GM23338 (cell line): Measurements from ENCODE around the gene HIVEP3. TPM values are rescaled to one million over a fixed set of nuclear protein-coding genes. Genes with fewer than 3 reads are reported as not detected.

Experiments
- ATAC-seq: fragments of 200-7000 bp; cut with Tn5 transposase; 3 replicates; pipeline ENCODE4 v1.9.1; 2020
- DNase-seq: peaks from one replicate; pipeline ENCODE4 v3.0.0-alpha.2; 2015; ENCODE audit warnings: low spot score
- H2AFZ ChIP-seq: fragments of 200-600 bp; sonication (generic); 2 replicates; pipeline ENCODE4 v1.8.0; 2016; ENCODE audit warnings: antibody characterized with exemption, mild to moderate bottlenecking, moderate library complexity
- H3F3A ChIP-seq: fragments of 200-600 bp; sonication (generic); replicated peaks from 2 replicates; pipeline ENCODE4 v1.8.0; 2017; ENCODE audit warnings: antibody characterized with exemption, mixed run types, low read depth
- H3K27ac ChIP-seq: fragments of 200-600 bp; sonication (generic); 2 replicates; pipeline ENCODE4 v1.6.1; 2016; ENCODE audit warnings: low read depth
- H3K27me3 ChIP-seq: fragments of 200-600 bp; sonication (generic); 2 replicates; pipeline ENCODE4 v1.8.0; 2016; ENCODE audit warnings: mild to moderate bottlenecking, mixed run types, moderate library complexity; ENCODE audit not compliant: insufficient read depth
- H3K36me3 ChIP-seq: fragments of 200-600 bp; sonication (generic); 2 replicates; pipeline ENCODE4 v1.8.0; 2016; ENCODE audit warnings: mild to moderate bottlenecking; ENCODE audit not compliant: insufficient read depth
- H3K4me1 ChIP-seq: fragments of 200-600 bp; sonication (generic); 2 replicates; pipeline ENCODE4 v1.8.0; 2016; ENCODE audit warnings: mild to moderate bottlenecking, moderate library complexity; ENCODE audit not compliant: insufficient read depth
- H3K4me2 ChIP-seq: fragments of 200-600 bp; sonication (generic); 2 replicates; pipeline ENCODE4 v1.7.1; 2017; ENCODE audit warnings: mixed run types
- H3K4me3 ChIP-seq: fragments of 200-600 bp; sonication (generic); 2 replicates; pipeline ENCODE4 v1.6.1; 2016; ENCODE audit warnings: mixed run types
- H3K79me2 ChIP-seq: fragments of 200-600 bp; sonication (generic); replicated peaks from 2 replicates; pipeline ENCODE4 v1.8.0; 2017; ENCODE audit warnings: mild to moderate bottlenecking; ENCODE audit not compliant: insufficient read depth
- H3K9me2 ChIP-seq: fragments of 200-600 bp; sonication (generic); 2 replicates; pipeline ENCODE4 v1.8.0; 2017; ENCODE audit not compliant: insufficient read depth
- H4K20me1 ChIP-seq: fragments of 200-600 bp; sonication (generic); replicated peaks from 2 replicates; pipeline ENCODE4 v1.8.0; 2017; ENCODE audit warnings: mild to moderate bottlenecking; ENCODE audit not compliant: insufficient read depth
- H3K27ac Mint-ChIP-seq: 2 replicates; pipeline ENCODE4 v1.8.0; 2020; ENCODE audit warnings: inconsistent platforms, mild to moderate bottlenecking, moderate library complexity, mixed read lengths
- H3K27me3 Mint-ChIP-seq: 3 replicates; pipeline ENCODE4 v1.8.0; 2022; ENCODE audit warnings: low read depth, mild to moderate bottlenecking, moderate library complexity, mixed read lengths, inconsistent platforms; ENCODE audit not compliant: insufficient read depth, poor library complexity
- H3K36me3 Mint-ChIP-seq: 3 replicates; pipeline ENCODE4 v1.8.0; 2021; ENCODE audit warnings: low read depth, mild to moderate bottlenecking, inconsistent platforms, moderate library complexity, mixed read lengths
- H3K4me1 Mint-ChIP-seq: 3 replicates; pipeline ENCODE4 v1.8.0; 2020; ENCODE audit warnings: mild to moderate bottlenecking, inconsistent platforms, mixed read lengths
- H3K4me3 Mint-ChIP-seq: 3 replicates; pipeline ENCODE4 v1.8.0; 2021; ENCODE audit warnings: moderate library complexity, mild to moderate bottlenecking, inconsistent platforms, mixed read lengths
- H3K9me3 Mint-ChIP-seq: 3 replicates; pipeline ENCODE4 v1.8.0; 2020; ENCODE audit warnings: moderate library complexity, mild to moderate bottlenecking, inconsistent platforms, mixed read lengths
- CREB1 ChIP-seq: fragments of 250-450 bp; sonication (Bioruptor Pico); IDR thresholded peaks from 2 replicates; pipeline ENCODE4 v1.5.0; 2020; ENCODE audit warnings: low read depth, mild to moderate bottlenecking, moderate library complexity
- EZH2 ChIP-seq: fragments of 200-600 bp; sonication (generic); IDR thresholded peaks from one replicate; pipeline ENCODE4 v1.8.0; 2017; ENCODE audit warnings: antibody characterized with exemption, mild to moderate bottlenecking, low read depth; ENCODE audit not compliant: unreplicated experiment
- EZH2phosphoT487 ChIP-seq: fragments of 200-600 bp; sonication (generic); IDR thresholded peaks from one replicate; pipeline ENCODE4 v1.8.1; 2018; ENCODE audit warnings: antibody characterized with exemption; ENCODE audit not compliant: unreplicated experiment
- JUNB ChIP-seq: IDR thresholded peaks from one replicate; pipeline ENCODE4 v1.6.1; 2016; ENCODE audit warnings: antibody characterized with exemption; ENCODE audit not compliant: unreplicated experiment
- NANOG ChIP-seq: IDR thresholded peaks from 2 replicates; pipeline ENCODE4 v1.6.1; 2016; ENCODE audit warnings: antibody characterized with exemption, borderline replicate concordance
- POLR2AphosphoS5 ChIP-seq: IDR thresholded peaks from 2 replicates; pipeline ENCODE4 v1.6.1; 2016; ENCODE audit warnings: antibody characterized with exemption, low read depth
- STAT1 ChIP-seq: IDR thresholded peaks from one replicate; pipeline ENCODE4 v1.6.1; 2016; ENCODE audit warnings: antibody characterized with exemption; ENCODE audit not compliant: unreplicated experiment
- ZNF114 ChIP-seq: fragments of 250-450 bp; sonication (Bioruptor Pico); IDR thresholded peaks from 2 replicates; pipeline ENCODE4 v1.5.0; 2020; ENCODE audit warnings: mild to moderate bottlenecking, moderate library complexity
- ZNF331 ChIP-seq: fragments of 250-450 bp; sonication (Bioruptor Pico); IDR thresholded peaks from 2 replicates; pipeline ENCODE4 v1.5.0; 2020; ENCODE audit warnings: low read depth, mild to moderate bottlenecking, moderate library complexity
- polyA plus RNA-seq: library from polyadenylated mRNA; unstranded; fragments of >200 nt; fragmentation: Nextera tagmentation; extraction: Ambion mirVana; gene quantifications from 2 replicates; pipeline ENCODE4 v1.2.1, GENCODE V29; 2016
- total RNA-seq: library from RNA; depleted of rRNA; stranded (reverse); fragments of >200 nt; shearing (Covaris generic); gene quantifications from 2 replicates; pipeline ENCODE4 v1.2.3, GENCODE V29; 2014
- TF ChIP-seq, protein P1 (sequence below): IDR thresholded peaks from one replicate; pipeline ENCODE4 v1.6.1; 2018; ENCODE audit warnings: antibody characterized with exemption; ENCODE audit not compliant: unreplicated experiment
- TF ChIP-seq, protein P2 (sequence below): IDR thresholded peaks from 2 replicates; pipeline ENCODE4 v1.6.1; 2016; ENCODE audit warnings: antibody characterized with exemption
- TF ChIP-seq, protein P3 (sequence below), 2 experiments: fragments of 200-600 bp in 1 of 2; sonication (generic) in 1 of 2; conservative IDR thresholded peaks; 2 replicates each; pipeline versions ENCODE4 v1.5.1 to v1.6.1; 2016 to 2017; ENCODE audit warnings: antibody characterized with exemption in 2 of 2, low read depth in 2 of 2, mild to moderate bottlenecking in 2 of 2, moderate library complexity in 1 of 2
- TF ChIP-seq, protein P4 (sequence below): fragments of 250-450 bp; sonication (Bioruptor Pico); IDR thresholded peaks from 2 replicates; pipeline ENCODE4 v1.5.0; 2020; ENCODE audit warnings: mild to moderate bottlenecking, moderate library complexity

HIVEP3 gene
- total and polyA plus RNA-seq, 2 experiments from 2014 or later, result 0.14 to 0.24 TPM

DNA sequence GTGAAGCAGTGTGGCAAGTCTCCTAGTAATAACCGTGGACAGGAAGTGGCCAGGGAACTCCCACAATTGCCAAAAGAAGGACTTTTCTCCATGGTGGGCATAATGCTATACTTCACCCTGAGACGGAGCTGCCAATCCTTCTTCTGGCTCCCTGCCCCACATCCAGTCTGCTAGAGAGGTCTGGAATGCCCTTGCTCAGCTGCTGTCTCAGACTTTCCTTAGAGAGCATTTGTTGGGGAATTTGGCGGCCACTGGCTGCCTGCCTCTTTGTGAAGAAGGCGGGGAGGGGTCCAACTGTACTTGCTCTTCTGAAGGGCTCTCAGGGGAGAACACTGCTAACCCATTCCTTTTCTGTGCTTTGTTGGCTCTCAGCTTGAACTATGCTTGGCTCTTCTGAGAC lies 310.5 kb downstream of the HIVEP3 start:
- H3K4me1 ChIP-seq, result no peaks in the 10 kb centered on the region
- H3K4me3 ChIP-seq, result no peak overlapping the region
- Mint-ChIP-seq H3K27me3 (peaks cover 4% of the 10 kb centered on the region), H3K4me3 (no peak overlapping the region), H3K36me3 (no peaks in the 10 kb centered on the region), H3K4me1 (no peaks in the 10 kb centered on the region), H3K9me3 (no peaks in the 10 kb centered on the region), H3K27ac (no peak overlapping the region)
- no peak for ATAC-seq
- no peak overlapping the region for H3K27ac ChIP-seq
- no peak for DNase-seq
- H3K36me3 ChIP-seq, result no peaks in the 10 kb centered on the region
- H3K4me2 ChIP-seq, result no peak overlapping the region
- H3F3A ChIP-seq, result no peaks in the 10 kb centered on the region
- no peaks in the 10 kb centered on the region for H3K27me3 ChIP-seq
- no peaks in the 10 kb centered on the region for H3K9me2 ChIP-seq
- TF ChIP-seq, protein P1, sequence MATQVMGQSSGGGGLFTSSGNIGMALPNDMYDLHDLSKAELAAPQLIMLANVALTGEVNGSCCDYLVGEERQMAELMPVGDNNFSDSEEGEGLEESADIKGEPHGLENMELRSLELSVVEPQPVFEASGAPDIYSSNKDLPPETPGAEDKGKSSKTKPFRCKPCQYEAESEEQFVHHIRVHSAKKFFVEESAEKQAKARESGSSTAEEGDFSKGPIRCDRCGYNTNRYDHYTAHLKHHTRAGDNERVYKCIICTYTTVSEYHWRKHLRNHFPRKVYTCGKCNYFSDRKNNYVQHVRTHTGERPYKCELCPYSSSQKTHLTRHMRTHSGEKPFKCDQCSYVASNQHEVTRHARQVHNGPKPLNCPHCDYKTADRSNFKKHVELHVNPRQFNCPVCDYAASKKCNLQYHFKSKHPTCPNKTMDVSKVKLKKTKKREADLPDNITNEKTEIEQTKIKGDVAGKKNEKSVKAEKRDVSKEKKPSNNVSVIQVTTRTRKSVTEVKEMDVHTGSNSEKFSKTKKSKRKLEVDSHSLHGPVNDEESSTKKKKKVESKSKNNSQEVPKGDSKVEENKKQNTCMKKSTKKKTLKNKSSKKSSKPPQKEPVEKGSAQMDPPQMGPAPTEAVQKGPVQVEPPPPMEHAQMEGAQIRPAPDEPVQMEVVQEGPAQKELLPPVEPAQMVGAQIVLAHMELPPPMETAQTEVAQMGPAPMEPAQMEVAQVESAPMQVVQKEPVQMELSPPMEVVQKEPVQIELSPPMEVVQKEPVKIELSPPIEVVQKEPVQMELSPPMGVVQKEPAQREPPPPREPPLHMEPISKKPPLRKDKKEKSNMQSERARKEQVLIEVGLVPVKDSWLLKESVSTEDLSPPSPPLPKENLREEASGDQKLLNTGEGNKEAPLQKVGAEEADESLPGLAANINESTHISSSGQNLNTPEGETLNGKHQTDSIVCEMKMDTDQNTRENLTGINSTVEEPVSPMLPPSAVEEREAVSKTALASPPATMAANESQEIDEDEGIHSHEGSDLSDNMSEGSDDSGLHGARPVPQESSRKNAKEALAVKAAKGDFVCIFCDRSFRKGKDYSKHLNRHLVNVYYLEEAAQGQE, result no peak
- TF ChIP-seq POLR2AphosphoS5, result no peak
- no peak for TF ChIP-seq ZNF331 (CRISPR knock-in tag)
- no peak for TF ChIP-seq NANOG
- TF ChIP-seq, protein P2, sequence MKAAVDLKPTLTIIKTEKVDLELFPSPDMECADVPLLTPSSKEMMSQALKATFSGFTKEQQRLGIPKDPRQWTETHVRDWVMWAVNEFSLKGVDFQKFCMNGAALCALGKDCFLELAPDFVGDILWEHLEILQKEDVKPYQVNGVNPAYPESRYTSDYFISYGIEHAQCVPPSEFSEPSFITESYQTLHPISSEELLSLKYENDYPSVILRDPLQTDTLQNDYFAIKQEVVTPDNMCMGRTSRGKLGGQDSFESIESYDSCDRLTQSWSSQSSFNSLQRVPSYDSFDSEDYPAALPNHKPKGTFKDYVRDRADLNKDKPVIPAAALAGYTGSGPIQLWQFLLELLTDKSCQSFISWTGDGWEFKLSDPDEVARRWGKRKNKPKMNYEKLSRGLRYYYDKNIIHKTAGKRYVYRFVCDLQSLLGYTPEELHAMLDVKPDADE, result no peak
- TF ChIP-seq, protein P3, sequence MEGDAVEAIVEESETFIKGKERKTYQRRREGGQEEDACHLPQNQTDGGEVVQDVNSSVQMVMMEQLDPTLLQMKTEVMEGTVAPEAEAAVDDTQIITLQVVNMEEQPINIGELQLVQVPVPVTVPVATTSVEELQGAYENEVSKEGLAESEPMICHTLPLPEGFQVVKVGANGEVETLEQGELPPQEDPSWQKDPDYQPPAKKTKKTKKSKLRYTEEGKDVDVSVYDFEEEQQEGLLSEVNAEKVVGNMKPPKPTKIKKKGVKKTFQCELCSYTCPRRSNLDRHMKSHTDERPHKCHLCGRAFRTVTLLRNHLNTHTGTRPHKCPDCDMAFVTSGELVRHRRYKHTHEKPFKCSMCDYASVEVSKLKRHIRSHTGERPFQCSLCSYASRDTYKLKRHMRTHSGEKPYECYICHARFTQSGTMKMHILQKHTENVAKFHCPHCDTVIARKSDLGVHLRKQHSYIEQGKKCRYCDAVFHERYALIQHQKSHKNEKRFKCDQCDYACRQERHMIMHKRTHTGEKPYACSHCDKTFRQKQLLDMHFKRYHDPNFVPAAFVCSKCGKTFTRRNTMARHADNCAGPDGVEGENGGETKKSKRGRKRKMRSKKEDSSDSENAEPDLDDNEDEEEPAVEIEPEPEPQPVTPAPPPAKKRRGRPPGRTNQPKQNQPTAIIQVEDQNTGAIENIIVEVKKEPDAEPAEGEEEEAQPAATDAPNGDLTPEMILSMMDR (conservative IDR thresholded peaks at IDR 0.05; ENCODE audit: low read depth in 2 of 2), result no peak
- TF ChIP-seq STAT1, result no peak
- TF ChIP-seq CREB1, result no peak
- TF ChIP-seq EZH2, result no peak
- no peak for TF ChIP-seq ZNF114 (CRISPR knock-in tag)
- TF ChIP-seq JUNB, result no peak
- no peak for TF ChIP-seq EZH2phosphoT487
- TF ChIP-seq, protein P4, sequence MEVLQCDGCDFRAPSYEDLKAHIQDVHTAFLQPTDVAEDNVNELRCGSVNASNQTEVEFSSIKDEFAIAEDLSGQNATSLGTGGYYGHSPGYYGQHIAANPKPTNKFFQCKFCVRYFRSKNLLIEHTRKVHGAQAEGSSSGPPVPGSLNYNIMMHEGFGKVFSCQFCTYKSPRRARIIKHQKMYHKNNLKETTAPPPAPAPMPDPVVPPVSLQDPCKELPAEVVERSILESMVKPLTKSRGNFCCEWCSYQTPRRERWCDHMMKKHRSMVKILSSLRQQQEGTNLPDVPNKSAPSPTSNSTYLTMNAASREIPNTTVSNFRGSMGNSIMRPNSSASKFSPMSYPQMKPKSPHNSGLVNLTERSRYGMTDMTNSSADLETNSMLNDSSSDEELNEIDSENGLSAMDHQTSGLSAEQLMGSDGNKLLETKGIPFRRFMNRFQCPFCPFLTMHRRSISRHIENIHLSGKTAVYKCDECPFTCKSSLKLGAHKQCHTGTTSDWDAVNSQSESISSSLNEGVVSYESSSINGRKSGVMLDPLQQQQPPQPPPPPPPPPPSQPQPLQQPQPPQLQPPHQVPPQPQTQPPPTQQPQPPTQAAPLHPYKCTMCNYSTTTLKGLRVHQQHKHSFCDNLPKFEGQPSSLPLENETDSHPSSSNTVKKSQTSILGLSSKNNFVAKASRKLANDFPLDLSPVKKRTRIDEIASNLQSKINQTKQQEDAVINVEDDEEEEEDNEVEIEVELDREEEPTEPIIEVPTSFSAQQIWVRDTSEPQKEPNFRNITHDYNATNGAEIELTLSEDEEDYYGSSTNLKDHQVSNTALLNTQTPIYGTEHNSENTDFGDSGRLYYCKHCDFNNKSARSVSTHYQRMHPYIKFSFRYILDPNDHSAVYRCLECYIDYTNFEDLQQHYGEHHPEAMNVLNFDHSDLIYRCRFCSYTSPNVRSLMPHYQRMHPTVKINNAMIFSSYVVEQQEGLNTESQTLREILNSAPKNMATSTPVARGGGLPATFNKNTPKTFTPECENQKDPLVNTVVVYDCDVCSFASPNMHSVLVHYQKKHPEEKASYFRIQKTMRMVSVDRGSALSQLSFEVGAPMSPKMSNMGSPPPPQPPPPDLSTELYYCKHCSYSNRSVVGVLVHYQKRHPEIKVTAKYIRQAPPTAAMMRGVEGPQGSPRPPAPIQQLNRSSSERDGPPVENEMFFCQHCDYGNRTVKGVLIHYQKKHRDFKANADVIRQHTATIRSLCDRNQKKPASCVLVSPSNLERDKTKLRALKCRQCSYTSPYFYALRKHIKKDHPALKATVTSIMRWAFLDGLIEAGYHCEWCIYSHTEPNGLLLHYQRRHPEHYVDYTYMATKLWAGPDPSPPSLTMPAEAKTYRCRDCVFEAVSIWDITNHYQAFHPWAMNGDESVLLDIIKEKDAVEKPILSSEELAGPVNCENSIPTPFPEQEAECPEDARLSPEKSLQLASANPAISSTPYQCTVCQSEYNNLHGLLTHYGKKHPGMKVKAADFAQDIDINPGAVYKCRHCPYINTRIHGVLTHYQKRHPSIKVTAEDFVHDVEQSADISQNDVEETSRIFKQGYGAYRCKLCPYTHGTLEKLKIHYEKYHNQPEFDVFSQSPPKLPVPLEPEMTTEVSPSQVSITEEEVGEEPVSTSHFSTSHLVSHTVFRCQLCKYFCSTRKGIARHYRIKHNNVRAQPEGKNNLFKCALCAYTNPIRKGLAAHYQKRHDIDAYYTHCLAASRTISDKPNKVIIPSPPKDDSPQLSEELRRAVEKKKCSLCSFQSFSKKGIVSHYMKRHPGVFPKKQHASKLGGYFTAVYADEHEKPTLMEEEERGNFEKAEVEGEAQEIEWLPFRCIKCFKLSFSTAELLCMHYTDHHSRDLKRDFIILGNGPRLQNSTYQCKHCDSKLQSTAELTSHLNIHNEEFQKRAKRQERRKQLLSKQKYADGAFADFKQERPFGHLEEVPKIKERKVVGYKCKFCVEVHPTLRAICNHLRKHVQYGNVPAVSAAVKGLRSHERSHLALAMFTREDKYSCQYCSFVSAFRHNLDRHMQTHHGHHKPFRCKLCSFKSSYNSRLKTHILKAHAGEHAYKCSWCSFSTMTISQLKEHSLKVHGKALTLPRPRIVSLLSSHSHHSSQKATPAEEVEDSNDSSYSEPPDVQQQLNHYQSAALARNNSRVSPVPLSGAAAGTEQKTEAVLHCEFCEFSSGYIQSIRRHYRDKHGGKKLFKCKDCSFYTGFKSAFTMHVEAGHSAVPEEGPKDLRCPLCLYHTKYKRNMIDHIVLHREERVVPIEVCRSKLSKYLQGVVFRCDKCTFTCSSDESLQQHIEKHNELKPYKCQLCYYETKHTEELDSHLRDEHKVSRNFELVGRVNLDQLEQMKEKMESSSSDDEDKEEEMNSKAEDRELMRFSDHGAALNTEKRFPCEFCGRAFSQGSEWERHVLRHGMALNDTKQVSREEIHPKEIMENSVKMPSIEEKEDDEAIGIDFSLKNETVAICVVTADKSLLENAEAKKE (CRISPR knock-in tag), result no peak
- H4K20me1 ChIP-seq, result no peaks in the 10 kb centered on the region
- H3K79me2 ChIP-seq, result no peaks in the 10 kb centered on the region
- no peak overlapping the region for H2AFZ ChIP-seq
